HG03280 (cell line): Measurements from ENCODE around the gene MAGEB3.
A peak's percentile ranks its signal among the peaks of the same experiment; 100 is the strongest.
"Not testable (repeated sequence)": the region's sequence is repeated elsewhere in the genome, so short reads cannot be mapped to it uniquely, and the experiment has no call there.

Source experiments
- ATAC-seq: cut with Tn5 transposase; IDR thresholded peaks from one replicate; pipeline ENCODE4 v1.9.1; 2021; ENCODE audit warnings: mild to moderate bottlenecking, moderate library complexity; ENCODE audit not compliant: unreplicated experiment

Gene MAGEB3, protein sequence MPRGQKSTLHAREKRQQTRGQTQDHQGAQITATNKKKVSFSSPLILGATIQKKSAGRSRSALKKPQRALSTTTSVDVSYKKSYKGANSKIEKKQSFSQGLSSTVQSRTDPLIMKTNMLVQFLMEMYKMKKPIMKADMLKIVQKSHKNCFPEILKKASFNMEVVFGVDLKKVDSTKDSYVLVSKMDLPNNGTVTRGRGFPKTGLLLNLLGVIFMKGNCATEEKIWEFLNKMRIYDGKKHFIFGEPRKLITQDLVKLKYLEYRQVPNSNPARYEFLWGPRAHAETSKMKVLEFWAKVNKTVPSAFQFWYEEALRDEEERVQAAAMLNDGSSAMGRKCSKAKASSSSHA

DNA sequence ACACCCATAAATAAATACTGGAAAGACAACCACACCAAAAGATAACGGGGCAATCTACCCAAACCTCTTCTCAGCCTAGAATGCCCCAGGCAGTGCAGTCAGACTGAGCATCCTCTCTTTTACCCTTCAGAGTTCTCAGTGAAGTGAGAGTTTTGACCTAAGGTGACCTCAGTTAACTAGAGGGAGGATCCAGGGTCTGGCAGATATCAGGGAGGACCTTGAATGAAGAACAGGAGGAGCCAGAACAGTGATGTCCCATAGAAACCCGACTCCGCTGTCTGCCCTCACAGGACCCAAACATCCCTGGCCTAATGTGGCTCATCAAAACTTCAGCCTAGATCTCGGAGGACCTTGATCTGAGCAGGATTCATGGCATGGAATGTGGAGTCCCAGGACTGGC is at the start of gene MAGEB3:
MAGEB3 (plus strand) TSS at position 263 of the 400 bp plus-strand sequence. CDS start 5,268 bp downstream, outside the sequence.
- no peak for ATAC-seq

DNA sequence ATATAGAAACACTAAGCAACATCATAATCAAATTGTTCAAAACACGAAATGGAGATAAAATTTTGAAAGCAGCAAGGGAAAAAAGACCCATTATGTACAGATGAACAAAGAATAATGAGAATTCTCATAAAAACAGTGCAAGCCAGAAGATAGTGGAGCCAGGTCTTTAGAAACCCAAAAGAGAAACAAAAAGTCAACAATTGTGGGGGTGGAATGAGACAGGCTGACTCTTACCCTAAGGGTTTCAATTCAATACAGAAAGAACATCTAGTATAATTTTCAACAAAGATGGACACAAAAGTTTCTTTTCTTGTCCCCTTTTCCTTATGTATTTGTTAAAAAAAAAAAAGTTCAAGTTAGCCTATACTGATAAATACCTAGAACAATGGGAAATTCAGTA is 49.1 kb upstream of the MAGEB3 start:
- peak; percentile 70 for ATAC-seq

DNA sequence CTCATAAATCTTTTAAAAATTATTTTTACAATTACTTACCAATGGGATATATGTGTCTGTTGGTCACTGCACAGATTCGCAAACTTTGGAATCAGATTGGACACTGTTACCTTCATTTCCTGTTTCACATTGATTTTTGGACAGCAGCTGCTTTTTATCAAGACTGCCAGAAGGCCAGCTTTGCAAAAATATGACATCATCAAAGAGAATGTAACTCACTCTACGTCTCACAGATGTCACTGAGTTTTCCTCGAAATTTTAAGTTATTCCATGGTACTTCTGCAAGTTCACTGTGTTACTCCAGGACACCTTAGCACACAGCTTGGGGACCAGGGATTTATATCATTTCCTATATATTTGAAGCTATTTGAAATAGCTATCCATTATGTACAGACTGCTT is 46.9 kb upstream of the MAGEB3 start:
- no peak for ATAC-seq

DNA sequence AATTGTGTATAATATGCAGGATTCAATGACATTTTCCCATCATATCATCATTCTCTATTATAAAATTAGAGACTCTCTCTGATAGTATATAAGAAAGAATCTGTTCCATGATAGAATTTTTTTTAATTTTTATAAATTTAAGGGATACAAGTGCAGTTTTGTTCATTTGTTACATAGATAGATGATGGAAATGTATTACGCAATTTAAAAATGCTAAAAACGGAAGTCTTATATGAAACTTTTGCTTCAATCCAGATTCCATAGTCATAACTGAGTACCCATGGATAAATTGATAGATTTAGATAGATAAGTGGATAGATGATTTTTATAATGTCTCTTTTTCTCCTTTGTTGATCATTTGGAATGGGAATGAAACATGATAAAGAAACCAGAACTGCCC is 40.0 kb upstream of the MAGEB3 start:
- no peak for ATAC-seq

DNA sequence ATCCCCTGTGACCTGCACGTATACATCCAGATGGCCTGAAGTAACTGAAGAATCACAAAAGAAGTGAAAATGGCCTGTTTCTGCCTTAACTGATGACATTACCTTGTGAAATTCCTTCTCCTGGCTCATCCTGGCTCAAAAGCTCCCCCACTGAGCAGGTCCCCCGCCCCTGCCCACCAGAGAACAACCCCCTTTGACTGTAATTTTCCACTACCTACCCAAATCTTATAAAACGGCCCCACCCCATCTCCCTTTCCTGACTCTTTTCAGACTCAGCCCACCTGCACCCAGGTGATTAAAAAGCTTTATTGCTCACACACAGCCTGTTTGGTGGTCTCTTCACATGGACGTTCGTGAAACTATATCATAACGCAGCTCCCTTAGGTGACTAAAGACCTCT is 36.5 kb upstream of the MAGEB3 start:
- ATAC-seq: not testable (repeated sequence)

DNA sequence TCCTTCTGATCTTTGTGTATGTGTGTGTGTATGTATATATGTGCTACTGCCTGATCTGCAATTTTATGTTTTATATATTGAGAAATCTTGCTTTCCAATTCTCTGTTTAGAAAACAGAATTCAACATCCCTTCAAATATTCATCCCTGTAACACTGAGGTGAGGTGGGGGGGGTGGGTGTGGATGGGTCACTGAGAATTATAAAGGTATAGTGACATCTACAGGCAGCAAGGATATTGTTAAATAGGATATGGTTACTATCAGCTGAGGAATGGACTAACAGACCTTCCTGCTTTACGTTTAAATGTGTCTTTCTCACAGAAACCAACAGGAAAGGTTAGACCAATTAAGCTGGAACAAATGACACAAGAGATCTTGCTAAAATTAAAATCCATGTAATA is 34.1 kb upstream of the MAGEB3 start:
- ATAC-seq: no peak

DNA sequence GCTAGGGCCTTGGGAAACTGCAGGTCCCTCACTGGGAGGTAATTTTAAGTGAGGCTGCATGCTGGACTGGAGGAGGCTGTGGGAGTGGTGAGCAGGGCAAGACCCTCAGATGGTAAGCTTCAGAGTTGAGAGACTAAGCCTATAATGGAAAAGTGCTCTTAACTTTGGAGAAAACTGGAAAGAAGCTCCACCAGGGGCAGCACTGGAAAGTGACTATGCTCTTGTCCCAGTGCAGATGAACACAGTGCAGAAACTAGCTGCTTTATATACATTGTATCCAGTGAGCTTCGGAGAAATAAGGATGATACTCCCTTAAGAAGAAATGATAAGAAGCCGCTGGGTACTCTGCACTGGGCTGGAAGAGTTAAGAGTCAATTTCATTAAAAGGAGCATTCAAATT is 18.3 kb upstream of the MAGEB3 start:
- ATAC-seq: no peak

DNA sequence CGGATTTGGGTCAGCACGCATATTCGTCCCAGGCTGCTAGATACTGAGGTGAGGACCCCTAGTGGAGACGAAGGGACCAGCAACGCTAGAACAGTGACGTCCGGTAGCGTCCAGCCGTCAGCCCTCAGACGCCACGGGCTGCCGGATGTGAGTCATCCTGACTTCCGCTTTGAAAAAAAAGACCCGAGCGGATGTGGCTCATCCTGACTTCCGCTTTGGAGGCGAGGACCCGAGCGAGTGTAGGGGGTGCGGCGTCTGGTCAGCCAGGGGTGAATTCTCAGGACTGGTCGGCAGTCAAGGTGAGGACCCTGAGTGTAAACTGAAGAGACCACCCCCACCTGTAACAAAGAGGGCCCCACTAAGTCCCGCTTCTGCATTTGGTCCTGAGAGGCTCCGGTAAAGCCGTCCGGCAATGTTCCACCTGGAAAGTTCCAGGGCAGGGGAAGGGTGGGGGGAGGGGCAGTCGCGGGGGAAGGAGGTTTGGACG is 15.1 kb upstream of the MAGEB3 start, which contains the start of gene MAGEB2:
MAGEB2 (plus strand) TSS at position 207 of the 487 bp plus-strand sequence. CDS start 3,018 bp downstream, outside the sequence.
- no peak for ATAC-seq

DNA sequence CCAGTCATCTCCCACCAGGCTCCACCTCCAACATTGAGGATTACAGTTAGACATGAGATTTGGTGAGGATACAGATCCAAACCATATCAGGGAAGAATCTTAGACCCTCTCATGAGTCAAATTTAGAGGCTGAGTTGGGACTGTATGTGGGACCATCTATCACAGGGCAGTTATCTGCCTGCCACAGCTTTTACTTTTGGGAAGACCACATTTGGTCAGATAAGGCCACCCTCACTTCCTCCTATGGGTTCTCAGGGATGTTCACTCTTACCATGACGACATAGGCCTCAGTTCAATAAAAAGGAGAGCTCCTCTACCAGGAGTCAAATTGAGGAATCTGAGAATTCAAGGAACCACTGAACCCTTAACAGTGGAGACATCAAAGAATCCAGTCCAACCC is 13.0 kb upstream of the MAGEB3 start:
- no peak for ATAC-seq

DNA sequence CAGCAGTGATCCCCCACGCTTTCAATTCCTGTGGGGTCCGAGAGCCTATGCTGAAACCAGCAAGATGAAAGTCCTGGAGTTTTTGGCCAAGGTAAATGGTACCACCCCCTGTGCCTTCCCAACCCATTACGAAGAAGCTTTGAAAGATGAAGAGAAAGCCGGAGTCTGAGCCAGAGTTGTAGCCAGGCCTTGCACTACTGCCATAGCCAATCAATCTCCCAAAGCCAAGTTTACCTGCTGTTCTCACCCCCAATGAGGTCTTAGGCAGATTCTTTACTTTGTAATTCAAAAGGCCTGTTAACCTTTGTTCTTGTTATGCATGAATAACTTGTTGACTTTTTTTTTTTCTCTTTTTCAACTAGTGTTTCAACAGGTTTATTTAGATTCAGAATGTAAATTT is 11.1 kb upstream of the MAGEB3 start:
- ATAC-seq: no peak

DNA sequence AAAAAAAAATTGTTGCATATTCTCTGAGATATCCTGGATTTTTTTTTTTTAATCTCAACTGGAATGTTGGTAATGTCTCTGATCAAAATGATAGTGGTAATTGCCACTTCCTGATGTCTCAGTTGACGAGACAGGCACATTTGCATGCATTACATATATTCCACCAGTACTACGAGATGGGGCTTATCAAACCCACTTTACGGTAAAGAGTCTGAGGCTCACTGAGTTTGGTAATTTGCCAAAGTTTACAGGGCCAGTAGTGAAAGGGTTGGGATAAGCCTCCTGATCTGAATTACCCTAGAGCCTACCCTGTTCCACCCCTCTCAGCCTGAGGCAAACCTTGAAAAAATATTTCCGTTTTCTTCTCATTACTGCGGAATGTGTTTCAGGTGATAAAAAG is 9.8 kb upstream of the MAGEB3 start:
- ATAC-seq: no peak

DNA sequence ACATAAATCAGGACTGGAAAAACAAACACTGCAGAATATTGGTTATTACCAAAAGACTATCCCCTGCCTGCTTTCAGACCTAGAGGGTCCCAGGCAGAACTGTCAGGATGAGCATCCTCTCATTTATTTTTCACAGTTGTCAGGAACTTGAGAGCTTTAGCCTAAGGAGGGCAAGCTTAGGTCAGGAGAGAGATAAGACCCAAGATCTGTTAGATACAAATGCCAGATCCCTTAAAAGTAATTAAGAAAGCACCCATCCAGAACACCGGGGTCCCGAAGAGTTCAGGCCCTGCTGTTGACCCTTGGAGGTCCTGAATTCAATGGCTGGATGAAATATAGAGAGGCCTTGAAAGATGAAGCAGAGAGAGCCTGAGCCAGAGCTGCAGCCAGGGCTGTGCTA is 5.9 kb upstream of the MAGEB3 start:
- no peak for ATAC-seq

DNA sequence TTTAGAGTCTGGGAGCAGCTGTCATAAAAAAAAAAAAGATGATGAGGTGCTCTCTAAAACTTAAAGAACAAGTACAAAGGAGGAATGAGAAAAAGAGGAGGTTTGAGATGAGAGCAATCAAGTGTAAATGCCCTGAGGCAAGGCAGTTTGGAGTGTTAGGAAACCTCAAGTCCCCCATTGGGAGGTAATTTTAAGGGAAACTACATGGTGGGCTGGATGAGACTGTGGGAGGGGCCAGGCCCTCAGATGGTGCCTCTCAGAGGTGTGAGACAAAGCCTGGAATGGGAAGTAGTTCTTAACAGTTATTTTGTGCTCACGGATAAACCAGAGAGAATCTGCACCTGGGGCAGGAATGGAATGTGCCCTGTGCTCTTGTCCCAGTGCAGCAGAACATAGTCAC is 1.9 kb upstream of the MAGEB3 start:
- ATAC-seq: no peak

DNA sequence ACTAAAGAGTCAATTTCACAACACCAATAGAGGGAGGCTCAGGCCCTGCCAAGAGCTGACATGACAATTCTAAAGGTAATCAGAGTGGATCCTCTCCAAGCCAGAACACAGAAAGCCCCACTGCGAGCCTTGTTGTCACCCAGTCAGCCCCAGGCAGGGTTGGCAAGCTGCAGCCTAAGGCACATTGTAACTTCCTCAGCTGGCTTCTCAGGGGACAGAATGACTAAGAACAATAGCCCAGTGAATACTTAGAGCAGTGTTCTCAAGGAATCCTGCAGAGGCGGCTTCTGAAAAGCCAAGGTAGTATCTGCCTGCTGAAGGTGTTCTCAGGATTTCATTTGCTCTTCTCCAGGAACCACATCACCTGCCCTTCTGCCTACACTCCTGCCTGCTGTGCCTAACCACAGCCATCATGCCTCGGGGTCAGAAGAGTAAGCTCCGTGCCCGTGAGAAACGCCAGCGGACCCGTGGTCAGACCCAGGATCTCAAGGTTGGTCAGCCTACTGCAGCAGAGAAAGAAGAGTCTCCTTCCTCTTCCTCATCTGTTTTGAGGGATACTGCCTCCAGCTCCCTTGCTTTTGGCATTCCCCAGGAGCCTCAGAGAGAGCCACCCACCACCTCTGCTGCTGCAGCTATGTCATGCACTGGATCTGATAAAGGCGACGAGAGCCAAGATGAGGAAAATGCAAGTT is 11.4 kb downstream of the MAGEB3 start, which contains the start of gene MAGEB4:
MAGEB4 (plus strand) TSS at position 277 of the 692 bp plus-strand sequence; CDS start at position 413, 136 bp downstream.
- ATAC-seq: no peak

DNA sequence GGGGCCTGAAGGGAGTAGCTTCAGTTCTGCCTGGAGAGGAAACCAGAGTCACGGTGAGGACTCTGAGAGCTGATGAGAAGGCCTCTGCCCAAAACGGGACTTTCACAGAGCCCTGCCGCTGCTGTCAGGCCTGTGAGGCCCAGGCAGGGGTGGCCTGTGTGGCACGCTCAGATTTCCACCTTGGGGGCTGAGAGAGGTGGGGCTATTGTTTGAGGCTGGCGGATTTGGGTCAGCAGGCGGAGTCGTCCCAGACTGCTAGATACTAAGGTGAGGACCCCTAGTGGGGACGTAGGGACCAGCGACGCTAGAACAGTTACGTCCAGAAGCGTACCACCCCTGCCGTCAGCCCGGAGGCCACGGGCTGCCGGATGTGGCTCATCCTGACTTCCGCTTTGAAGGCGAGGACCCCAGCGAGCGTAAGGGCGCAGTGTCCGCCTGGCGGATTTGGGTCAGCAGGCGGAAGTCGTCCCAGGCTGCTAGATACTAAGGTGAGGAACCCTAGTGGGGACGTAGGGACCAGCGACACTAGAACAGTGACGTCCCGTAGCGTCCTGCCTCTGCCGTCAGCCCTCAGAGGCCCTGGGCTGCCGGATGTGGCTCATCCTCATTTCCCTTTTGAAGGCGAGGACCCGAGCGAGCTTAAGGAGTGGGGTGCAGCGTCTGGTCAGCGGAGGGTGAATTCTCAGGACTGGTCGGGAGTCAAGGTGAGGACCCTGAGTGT is 16.5 kb downstream of the MAGEB3 start, which contains the start of gene MAGEB1:
MAGEB1 (plus strand) TSS at position 378 of the 721 bp plus-strand sequence. CDS start 3,348 bp downstream, outside the sequence.
- no peak for ATAC-seq

DNA sequence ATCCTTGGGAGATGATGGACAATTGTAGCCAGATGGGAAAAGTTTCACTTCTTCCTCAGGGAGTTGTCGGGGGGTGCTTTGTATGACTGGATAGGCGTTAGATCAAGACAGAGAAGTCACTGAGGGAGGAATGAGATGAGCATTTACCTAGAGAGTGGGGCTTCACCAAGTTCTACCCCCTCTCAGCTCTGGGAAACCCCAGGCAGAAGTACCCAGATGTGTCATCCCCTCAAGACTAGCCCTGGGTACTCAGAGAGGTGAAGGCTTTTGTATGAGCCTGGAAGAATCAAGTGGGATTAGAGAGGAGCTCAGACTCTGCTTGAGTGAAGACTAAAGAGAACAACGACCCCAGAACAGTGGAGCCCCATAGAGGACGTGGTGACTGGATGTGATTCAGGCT is 18.4 kb downstream of the MAGEB3 start:
- ATAC-seq: no peak

DNA sequence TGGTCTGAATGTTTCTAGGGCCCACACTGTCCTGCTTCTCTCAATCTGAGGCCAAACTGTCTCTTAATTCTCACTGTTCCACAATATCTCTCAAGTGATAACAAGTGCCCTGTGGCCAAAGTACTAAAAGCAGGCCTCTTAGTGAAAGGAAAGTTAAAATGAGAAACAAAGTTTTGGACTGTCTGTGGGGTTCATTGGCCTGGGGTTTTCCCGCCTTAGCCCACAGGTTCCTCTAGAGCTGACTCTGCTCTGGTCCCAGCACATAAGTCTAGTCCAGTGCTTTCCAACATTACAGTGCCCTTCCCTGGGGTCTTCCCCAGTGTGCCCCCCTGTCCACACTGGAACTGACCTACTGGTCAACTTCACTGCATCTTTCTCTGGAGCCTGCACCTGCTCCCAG is 22.8 kb downstream of the MAGEB3 start:
- peak; percentile 69 for ATAC-seq

DNA sequence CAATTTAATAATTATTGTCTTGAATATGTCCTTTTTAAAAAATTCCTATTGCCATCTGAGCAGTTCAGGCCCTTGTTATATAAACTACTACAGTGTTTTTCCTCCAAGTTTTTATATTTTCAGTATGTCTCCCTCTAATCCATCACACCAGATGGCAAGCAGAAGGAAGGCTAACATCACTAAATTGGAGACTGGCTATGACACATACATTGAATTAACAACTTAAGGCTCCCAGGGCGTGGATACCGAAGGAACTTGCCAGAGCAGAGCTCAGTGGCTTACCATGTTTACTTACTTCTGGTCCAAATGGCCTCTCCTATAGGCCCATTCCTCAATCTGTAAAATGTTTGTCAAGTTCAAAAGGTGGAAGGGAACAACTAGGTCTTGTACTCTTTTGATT is 29.5 kb downstream of the MAGEB3 start:
- ATAC-seq: no peak

DNA sequence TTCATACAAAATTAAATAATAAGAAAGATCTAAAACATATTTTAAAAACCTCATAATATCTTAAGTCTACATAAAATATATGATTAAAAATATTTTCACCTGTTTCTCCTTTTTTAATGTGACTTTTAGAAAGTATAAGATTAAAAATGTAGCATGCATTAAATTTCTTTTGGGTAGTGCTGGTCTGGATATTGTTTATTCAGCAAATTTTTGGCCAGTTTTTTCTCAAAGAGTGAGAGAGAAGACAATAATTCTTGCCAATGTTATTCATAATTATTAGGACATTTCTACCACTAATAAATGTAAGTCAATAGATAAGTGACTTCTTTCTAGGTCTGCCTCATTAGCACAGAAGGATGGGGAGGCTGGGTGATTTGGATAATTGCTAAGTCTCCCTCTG is 30.6 kb downstream of the MAGEB3 start:
- no peak for ATAC-seq

DNA sequence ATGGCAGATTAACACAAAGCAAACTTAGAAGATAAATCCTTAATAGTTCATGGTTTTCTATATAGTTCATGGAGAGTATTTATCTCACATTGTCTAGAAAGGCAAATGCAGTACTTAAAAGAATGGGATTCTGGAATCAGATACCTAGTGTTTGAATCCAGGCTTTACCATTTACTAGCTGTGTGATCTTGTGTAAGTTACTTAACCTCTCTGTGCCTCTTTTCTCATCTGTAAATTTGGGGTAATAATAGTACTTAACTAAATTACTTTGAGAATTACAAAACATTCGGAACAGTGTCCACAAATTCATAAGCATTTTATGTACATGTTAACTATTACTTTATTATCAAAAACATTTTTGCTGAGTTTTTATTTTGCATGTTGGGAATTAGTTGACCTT is 32.3 kb downstream of the MAGEB3 start:
- no peak for ATAC-seq

DNA sequence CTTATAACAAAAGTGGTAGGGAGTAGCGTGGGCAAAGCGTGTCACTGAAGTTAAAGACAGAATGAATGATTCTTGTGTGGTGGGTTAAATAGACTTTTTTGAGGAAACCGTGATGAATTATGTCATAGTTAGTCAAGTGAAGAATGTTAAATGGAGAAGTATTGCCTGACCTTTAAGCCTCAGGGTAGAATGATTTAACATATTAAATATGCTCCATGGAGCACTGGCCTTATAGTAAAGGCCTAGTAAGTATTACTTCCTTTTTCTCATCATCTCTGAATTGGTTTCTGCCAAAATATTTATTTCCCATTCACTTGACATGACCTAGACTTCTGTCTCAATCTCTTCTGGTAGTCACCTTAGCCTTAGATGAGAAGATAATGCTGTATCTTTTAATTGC is 40.2 kb downstream of the MAGEB3 start:
- no peak for ATAC-seq
